PC-9 (cell line): ENCODE measurements around the gene BEND6.

Experiments
- CTCF ChIP-seq: fragments of 200-600 bp; sonication (generic); conservative IDR thresholded peaks from 2 replicates; pipeline ENCODE4 v1.6.1; 2017; ENCODE audit warnings: mixed run types, antibody characterized with exemption, mild to moderate bottlenecking, moderate library complexity
- EZH2 ChIP-seq: fragments of 200-600 bp; sonication (generic); IDR thresholded peaks from 2 replicates; pipeline ENCODE4 v1.8.0; 2017; ENCODE audit warnings: antibody characterized with exemption, low read depth

GRCh38 chr6:56961151-56961550 lies 6.2 kb downstream of the BEND6 start:
- TF ChIP-seq CTCF (no peak), EZH2 (no peak)
